GM19193 (cell line): Measurements from ENCODE around the gene ATG16L1.

Experiments used
- POLR2A ChIP-seq: IDR thresholded peaks from 4 replicates; pipeline ENCODE4 v1.6.1; 2011; ENCODE audit not compliant: insufficient read depth, insufficient read length; ENCODE audit errors: extremely low read depth

ATG16L1 gene

GRCh38 chr2:233266481-233266880 is 15.0 kb downstream of the ATG16L1 start:
- no peak for TF ChIP-seq POLR2A

GRCh38 chr2:233267516-233268245 is 16.2 kb downstream of the ATG16L1 start:
- no peak for TF ChIP-seq POLR2A

GRCh38 chr2:233270366-233270765 is 18.9 kb downstream of the ATG16L1 start:
- TF ChIP-seq POLR2A, result no peak

- no peak for TF ChIP-seq POLR2A
Measured at GRCh38 chr2:233270951-233271350, 19.5 kb downstream of the ATG16L1 start.

GRCh38 chr2:233271693-233272092 is 20.2 kb downstream of the ATG16L1 start:
- no peak for TF ChIP-seq POLR2A

GRCh38 chr2:233273120-233273519 is 21.6 kb downstream of the ATG16L1 start:
- no peak for TF ChIP-seq POLR2A

GRCh38 chr2:233275223-233275622 is 23.8 kb downstream of the ATG16L1 start:
- TF ChIP-seq POLR2A, result no peak

GRCh38 chr2:233278921-233279320 is 27.4 kb downstream of the ATG16L1 start:
- TF ChIP-seq POLR2A, result no peak

GRCh38 chr2:233280114-233280693 is 28.7 kb downstream of the ATG16L1 start:
- TF ChIP-seq POLR2A, result no peak

- no peak for TF ChIP-seq POLR2A
Measured at GRCh38 chr2:233281553-233281952, 30.1 kb downstream of the ATG16L1 start.

- TF ChIP-seq POLR2A, result no peak
Measured at GRCh38 chr2:233281992-233282603, 30.6 kb downstream of the ATG16L1 start.

GRCh38 chr2:233285921-233286320 is 34.4 kb downstream of the ATG16L1 start:
- no peak for TF ChIP-seq POLR2A

GRCh38 chr2:233287871-233288270 is 36.4 kb downstream of the ATG16L1 start:
- TF ChIP-seq POLR2A, result no peak

GRCh38 chr2:233288663-233289062 is 37.2 kb downstream of the ATG16L1 start:
- no peak for TF ChIP-seq POLR2A

GRCh38 chr2:233289648-233290047 is 38.2 kb downstream of the ATG16L1 start:
- no peak for TF ChIP-seq POLR2A
